GM10266 (cell line): ENCODE data around the gene THBS2.

Source experiments
- DNase-seq: peaks from one replicate; pipeline ENCODE4 v3.0.0; 2012; ENCODE audit errors: extremely low spot score
- TF ChIP-seq, protein P1 (sequence below): IDR thresholded peaks from 2 replicates; pipeline ENCODE4 v1.5.1; 2012; ENCODE audit warnings: mild to moderate bottlenecking, low read depth; ENCODE audit not compliant: control insufficient read depth, insufficient read depth; ENCODE audit errors: missing control alignments

The THBS2 gene

DNA sequence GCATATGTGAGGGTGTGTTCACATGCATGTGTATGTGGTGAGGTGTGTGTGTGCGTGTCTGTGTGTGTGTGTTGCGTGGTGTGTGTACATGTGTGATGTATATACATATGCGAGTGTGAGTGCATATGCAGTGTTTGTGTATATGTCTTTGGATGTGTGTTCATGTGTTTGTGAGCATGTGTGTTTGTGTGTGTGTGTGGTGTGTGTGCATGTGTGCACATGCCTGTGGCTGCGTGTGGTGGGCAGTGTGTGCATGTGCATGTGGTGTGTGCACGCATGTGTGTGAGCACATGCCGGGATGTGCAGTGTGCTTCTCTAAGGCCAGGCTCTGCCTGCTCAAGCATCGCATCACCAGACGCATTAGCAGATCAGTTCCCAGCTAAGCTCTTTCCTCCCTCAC, 5.7 kb downstream of the THBS2 start:
- TF ChIP-seq, protein P1, sequence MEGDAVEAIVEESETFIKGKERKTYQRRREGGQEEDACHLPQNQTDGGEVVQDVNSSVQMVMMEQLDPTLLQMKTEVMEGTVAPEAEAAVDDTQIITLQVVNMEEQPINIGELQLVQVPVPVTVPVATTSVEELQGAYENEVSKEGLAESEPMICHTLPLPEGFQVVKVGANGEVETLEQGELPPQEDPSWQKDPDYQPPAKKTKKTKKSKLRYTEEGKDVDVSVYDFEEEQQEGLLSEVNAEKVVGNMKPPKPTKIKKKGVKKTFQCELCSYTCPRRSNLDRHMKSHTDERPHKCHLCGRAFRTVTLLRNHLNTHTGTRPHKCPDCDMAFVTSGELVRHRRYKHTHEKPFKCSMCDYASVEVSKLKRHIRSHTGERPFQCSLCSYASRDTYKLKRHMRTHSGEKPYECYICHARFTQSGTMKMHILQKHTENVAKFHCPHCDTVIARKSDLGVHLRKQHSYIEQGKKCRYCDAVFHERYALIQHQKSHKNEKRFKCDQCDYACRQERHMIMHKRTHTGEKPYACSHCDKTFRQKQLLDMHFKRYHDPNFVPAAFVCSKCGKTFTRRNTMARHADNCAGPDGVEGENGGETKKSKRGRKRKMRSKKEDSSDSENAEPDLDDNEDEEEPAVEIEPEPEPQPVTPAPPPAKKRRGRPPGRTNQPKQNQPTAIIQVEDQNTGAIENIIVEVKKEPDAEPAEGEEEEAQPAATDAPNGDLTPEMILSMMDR, result no peak

DNA sequence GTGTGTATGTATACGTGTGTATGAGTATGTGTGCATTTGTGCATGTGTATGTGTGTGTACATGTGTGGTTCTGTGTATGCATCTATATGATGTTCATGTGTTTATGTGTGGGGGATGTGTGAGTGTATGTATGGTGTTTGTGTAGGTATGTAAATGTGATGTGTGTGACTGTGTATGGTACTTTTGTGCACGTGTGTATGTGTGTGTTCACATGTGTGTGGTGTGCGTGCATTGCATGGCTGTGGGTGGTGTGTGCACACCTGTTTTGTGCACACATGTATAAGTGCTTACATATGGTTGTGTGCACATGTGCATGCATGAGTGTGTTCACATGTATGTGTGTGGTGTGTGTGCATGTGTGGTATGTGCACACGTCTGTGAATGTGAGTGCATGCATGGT, 6.2 kb downstream of the THBS2 start:
- DNase-seq, result no peak
- TF ChIP-seq, protein P1, result no peak

More for the DNA sequence above, 5.7 kb downstream of the THBS2 start:
- no peak for DNase-seq

DNA sequence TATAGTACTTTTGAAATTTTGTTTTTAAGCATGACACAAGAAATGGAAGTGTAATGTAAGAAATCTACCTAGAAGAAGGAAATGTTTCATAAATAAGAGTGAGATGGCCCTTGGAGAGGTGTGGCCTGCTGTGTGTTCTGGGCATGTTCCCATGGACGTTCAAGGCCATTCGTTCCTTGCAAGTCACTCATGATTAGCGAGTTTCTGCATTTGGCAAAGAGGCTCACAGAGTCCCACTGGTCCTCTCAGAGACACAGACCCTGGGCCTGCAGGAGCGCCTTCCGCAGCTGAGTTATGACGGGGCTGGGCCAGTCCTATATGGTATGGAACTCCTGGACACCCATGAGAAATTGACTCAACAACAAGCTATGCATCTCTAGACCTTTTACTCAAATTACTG, 7.2 kb downstream of the THBS2 start:
- no peak for DNase-seq

DNA sequence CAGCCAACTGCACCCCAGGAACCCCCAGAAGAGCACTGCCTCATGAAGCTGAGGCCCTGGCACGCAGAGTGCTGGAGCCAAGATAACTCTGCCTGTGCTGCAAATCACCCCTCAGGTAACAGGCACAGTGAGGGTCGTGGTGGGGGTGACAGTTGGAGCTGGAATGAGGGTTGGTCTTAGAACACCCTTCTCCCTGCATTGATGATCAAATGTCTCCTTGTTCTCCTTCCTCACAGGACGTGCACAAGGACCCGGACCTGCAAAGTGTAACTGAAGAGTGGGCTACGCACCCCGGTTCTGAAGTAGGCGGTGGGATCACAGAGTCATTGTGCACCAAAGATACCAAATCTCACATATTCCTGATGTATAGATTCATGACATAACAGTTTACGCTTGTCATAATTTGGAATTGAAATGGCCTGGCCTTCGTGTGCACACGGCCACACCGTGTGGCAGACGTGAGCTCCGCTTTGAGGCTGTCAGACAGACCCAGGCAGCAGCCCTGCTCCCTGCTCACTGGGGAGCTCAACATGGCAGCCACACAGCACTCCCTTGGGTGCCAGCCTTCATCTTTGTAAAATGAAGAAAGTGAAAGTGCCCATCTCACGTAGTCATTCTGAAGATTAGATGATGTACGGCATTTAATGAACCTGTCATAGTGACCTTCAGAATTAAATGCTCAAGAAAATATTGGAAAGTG, 8.8 kb downstream of the THBS2 start:
- TF ChIP-seq, protein P1, result no peak
- no peak for DNase-seq

More for the DNA sequence above, 7.2 kb downstream of the THBS2 start:
- TF ChIP-seq, protein P1, result no peak

DNA sequence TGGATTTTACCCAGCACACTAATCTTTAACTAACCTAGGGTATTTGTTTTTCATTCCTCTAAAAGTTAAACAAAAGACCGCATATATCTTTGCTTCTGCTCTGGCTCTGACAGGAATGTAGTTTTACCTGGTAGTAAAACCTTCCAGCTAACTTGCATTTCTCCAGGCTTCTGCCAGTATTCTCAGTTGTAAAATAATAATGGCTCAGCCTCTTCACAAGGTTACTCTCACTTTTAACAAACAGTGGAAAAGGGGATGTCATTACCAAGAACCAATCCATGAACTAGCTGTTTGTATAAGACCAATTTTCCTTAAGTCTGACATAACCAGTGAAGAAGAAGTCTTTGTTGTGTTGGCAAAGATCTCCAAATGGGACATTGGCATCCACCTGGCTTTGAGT, 10.0 kb downstream of the THBS2 start:
- no peak for DNase-seq
- TF ChIP-seq, protein P1, result no peak

DNA sequence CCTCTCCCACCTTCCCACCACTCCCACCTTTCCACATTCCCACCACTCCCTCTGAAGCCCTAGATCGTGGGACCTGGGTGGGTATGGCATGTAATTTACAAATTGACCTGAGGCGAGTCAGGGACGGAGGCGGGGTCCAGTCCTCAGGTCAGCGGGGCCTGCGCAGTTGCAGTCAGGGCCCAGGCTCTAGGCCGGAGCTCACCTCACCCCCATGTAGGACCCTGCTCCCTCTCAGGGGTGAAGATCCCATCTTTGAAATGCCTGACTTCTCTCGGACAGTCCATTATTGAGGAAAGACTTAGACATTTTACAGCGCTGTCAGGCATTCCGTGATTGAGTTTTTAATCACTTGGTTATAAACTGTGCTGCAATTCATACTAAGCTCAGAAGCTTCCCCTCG, 10.5 kb downstream of the THBS2 start:
- DNase-seq, result no peak
- TF ChIP-seq, protein P1, result no peak

DNA sequence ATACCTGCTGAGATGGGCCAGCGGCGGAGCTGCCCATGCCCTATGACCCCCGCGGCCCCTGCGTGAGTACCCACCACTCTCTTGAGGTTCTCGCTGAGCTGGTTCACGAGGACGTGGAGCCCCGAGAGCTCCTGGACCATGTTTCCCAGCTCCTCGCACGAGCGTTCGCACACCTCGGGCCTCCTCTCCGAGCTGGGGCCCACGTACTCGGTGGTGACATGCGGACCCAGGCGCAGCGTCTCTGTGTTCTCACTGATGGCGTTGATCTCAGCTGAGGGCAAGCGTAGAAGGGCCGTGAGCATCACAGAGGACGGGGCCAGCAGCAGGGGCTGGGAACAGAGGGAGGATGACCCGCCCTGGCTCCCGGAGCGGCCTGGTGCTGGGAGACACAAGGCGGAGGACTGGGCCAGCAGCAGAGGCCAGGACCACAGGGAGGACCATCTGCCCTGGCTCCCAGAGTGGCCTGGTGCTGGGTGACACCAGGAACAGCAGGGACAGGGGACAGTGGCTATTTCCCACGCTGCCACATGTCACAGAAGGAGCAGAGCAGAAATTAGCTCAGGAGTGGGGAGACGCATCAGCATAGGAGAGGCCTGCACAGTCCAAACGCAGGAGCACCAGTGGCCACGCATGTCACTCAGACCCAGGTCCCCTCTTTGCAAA, 11.8 kb downstream of the THBS2 start:
- TF ChIP-seq, protein P1, result no peak
- DNase-seq, result no peak
